Measurements from ENCODE around the gene HCLS1. TPM values are rescaled to one million over a fixed set of nuclear protein-coding genes. Genes with fewer than 3 reads are reported as not detected.

HCLS1 gene
- total and polyA plus RNA-seq, 2 donors (not counting 1 experiment from before 2014, with no cell fraction given), result 161 to 317 TPM

GRCh38 chr3:121621491-121621890 is 39.2 kb downstream of the HCLS1 start:
- no peak overlapping the region for H3K9ac ChIP-seq (ENCODE audit: low read length)
- H3K4me2 ChIP-seq (replicated peaks; ENCODE audit: low read depth, low read length, poor library complexity, severe bottlenecking), result no peak overlapping the region
- Mint-ChIP-seq H3K9me3 (ENCODE audit: insufficient read depth) (no peaks in the 10 kb centered on the region), H3K4me3 (no peak overlapping the region), H3K27me3 (peaks cover 14% of the 10 kb centered on the region), H3K4me1 (no peaks in the 10 kb centered on the region), H3K27ac (no peak overlapping the region)
- WGBS (ENCODE audit: insufficient coverage), result 94% methylated on average over 6 of the region's 6 CpGs
- no peaks in the 10 kb centered on the region for H4K20me1 ChIP-seq (ENCODE audit: control insufficient read depth, insufficient read depth, low read length, poor library complexity, severe bottlenecking)
- POLR2A ChIA-PET, result no interaction called here
- H3K27ac ChIP-seq (ENCODE audit: low read length in 2 of 2), result no peak overlapping the region
- no peak for ATAC-seq (ENCODE audit: low read depth)
- no peaks in the 10 kb centered on the region for H3K79me2 ChIP-seq (ENCODE audit: control insufficient read depth, insufficient read depth, low read length)
- no peaks in the 10 kb centered on the region for H3K27me3 ChIP-seq (replicated peaks in 1 of 4; ENCODE audit: control extremely low read depth in 1 of 4, control insufficient read depth in 3 of 4, insufficient read depth in 4 of 4, low read length in 3 of 4)
- DNase-seq, result no peak
- H3K4me1 ChIP-seq (ENCODE audit: control insufficient read depth in 2 of 2, insufficient read depth in 2 of 2, low read length in 2 of 2), result no peaks in the 10 kb centered on the region
- H2AFZ ChIP-seq (ENCODE audit: insufficient read depth, low read depth, low read length, poor library complexity, severe bottlenecking), result no peak overlapping the region
- no peaks in the 10 kb centered on the region for H3K9me3 ChIP-seq (ENCODE audit: control extremely low read depth in 1 of 3, control insufficient read depth in 2 of 3, insufficient read depth in 1 of 3, low read length in 2 of 3)
- no peak for TF ChIP-seq CTCF (IDR thresholded peaks at IDR 0.05)
- TF ChIP-seq EZH2 (IDR thresholded peaks at IDR 0.05; ENCODE audit: borderline replicate concordance, insufficient read depth, low read depth, low read length, poor library complexity, severe bottlenecking), result no peak
- CTCF ChIA-PET, result no interaction called here
- intact Hi-C loops (cut with micrococcal nuclease), result no loop called here
- no peak overlapping the region for H3K4me3 ChIP-seq (ENCODE audit: control extremely low read depth in 1 of 5, extremely low read depth in 1 of 5, insufficient read depth in 1 of 5, low read depth in 2 of 5, low read length in 4 of 5)
- H3K36me3 ChIP-seq (replicated peaks in 1 of 2; ENCODE audit: control extremely low read depth in 1 of 2, control insufficient read depth in 1 of 2, extremely low read depth in 1 of 2, insufficient read depth in 2 of 2, low read length in 1 of 2), result no peaks in the 10 kb centered on the region

- H3K79me2 ChIP-seq (ENCODE audit: control insufficient read depth, insufficient read depth, low read length), result no peaks in the 10 kb centered on the region
- H3K4me2 ChIP-seq (replicated peaks; ENCODE audit: low read depth, low read length, poor library complexity, severe bottlenecking), result no peak overlapping the region
- Mint-ChIP-seq H3K27me3 (peaks cover 14% of the 10 kb centered on the region), H3K9me3 (ENCODE audit: insufficient read depth) (no peaks in the 10 kb centered on the region), H3K27ac (no peak overlapping the region), H3K4me3 (no peak overlapping the region), H3K4me1 (no peaks in the 10 kb centered on the region)
- no peak overlapping the region for H3K27ac ChIP-seq (ENCODE audit: low read length in 2 of 2)
- no peak for TF ChIP-seq CTCF (IDR thresholded peaks at IDR 0.05)
- no peak for TF ChIP-seq EZH2 (IDR thresholded peaks at IDR 0.05; ENCODE audit: borderline replicate concordance, insufficient read depth, low read depth, low read length, poor library complexity, severe bottlenecking)
- H3K27me3 ChIP-seq (replicated peaks in 1 of 4; ENCODE audit: control extremely low read depth in 1 of 4, control insufficient read depth in 3 of 4, insufficient read depth in 4 of 4, low read length in 3 of 4), result no peaks in the 10 kb centered on the region
- no peaks in the 10 kb centered on the region for H3K4me1 ChIP-seq (ENCODE audit: control insufficient read depth in 2 of 2, insufficient read depth in 2 of 2, low read length in 2 of 2)
- no peak overlapping the region for H3K9ac ChIP-seq (ENCODE audit: low read length)
- H3K36me3 ChIP-seq (replicated peaks in 1 of 2; ENCODE audit: control extremely low read depth in 1 of 2, control insufficient read depth in 1 of 2, extremely low read depth in 1 of 2, insufficient read depth in 2 of 2, low read length in 1 of 2), result no peaks in the 10 kb centered on the region
- H2AFZ ChIP-seq (ENCODE audit: insufficient read depth, low read depth, low read length, poor library complexity, severe bottlenecking), result no peak overlapping the region
- ATAC-seq (ENCODE audit: low read depth) (no peak), DNase-seq (no peak)
- POLR2A ChIA-PET, result no interaction called here
- no peak overlapping the region for H3K4me3 ChIP-seq (ENCODE audit: control extremely low read depth in 1 of 5, extremely low read depth in 1 of 5, insufficient read depth in 1 of 5, low read depth in 2 of 5, low read length in 4 of 5)
- intact Hi-C loops (cut with micrococcal nuclease), result no loop called here
- CTCF ChIA-PET, result interaction anchor here (1.1 kb wide), 1 partner anchor 73 kb away, joined by 3 read pairs; no protein-coding TSS in a partner anchor
- H3K9me3 ChIP-seq (ENCODE audit: control extremely low read depth in 1 of 3, control insufficient read depth in 2 of 3, insufficient read depth in 1 of 3, low read length in 2 of 3), result no peaks in the 10 kb centered on the region
- H4K20me1 ChIP-seq (ENCODE audit: control insufficient read depth, insufficient read depth, low read length, poor library complexity, severe bottlenecking), result no peaks in the 10 kb centered on the region
- 100% methylated on average over 2 of the region's 2 CpGs for WGBS (ENCODE audit: insufficient coverage)
Observed at GRCh38 chr3:121619691-121620090, 41.0 kb downstream of the HCLS1 start.

Data from B cell (primary cell).